NOMO-1 treated with DMSO at 0.1 percent for 48 hours (cell line): ENCODE measurements around the gene MYMX.
A peak's percentile ranks its signal among the peaks of the same experiment; 100 is the strongest.

Experiments used
- DNase-seq: peaks from one replicate; lab custom pipeline; 2025; ENCODE audit not compliant: unreplicated experiment; lab: John Stamatoyannopoulos, UW

MYMX gene

DNA sequence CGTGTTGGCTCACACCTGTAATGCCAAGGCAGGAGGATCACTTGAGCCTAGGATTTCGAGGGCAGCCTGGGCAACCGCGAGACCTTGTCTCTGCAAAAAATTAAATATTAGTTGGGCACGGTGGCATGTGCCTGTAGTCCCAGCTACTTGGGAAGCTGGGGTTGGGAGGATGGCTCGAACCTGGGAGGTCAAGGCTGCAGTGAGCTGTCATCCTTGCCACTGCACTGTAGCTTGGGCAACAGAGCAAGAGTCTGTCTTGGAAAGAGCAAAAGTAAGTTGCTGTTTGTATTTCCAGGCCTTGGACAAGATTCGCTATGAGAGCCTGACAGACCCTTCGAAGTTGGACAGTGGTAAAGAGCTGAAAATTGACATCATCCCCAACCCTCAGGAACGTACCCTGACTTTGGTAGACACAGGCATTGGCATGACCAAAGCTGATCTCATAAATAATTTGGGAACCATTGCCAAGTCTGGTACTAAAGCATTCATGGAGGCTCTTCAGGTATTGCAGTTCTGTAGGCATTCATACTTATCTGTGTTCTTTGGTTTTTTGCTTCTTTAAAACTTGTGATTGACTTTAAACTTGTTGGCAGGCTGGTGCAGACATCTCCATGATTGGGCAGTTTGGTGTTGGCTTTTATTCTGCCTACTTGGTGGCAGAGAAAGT, 32.5 kb downstream of the MYMX start:
- no peak for DNase-seq

DNA sequence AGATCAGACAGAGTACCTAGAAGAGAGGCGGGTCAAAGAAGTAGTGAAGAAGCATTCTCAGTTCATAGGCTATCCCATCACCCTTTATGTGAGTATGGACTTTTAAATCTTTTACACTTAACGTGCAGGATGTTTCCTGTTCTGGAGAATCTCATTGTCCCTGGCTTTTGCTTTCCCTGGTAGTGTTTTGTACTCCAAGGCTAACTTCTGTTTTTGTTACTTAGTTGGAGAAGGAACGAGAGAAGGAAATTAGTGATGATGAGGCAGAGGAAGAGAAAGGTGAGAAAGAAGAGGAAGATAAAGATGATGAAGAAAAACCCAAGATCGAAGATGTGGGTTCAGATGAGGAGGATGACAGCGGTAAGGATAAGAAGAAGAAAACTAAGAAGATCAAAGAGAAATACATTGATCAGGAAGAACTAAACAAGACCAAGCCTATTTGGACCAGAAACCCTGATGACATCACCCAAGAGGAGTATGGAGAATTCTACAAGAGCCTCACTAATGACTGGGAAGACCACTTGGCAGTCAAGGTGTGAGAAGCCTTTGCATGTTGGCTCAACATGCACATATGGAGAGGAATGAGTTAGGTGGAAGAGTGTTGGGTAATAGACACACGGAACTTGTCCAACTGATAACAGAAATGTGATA, 33.5 kb downstream of the MYMX start:
- no peak for DNase-seq

- no peak for DNase-seq
Observed at GRCh38 chr6:44250718-44251123, 34.0 kb downstream of the MYMX start.

GRCh38 chr6:44251576-44252524, 35.1 kb downstream of the MYMX start:
- DNase-seq, result no peak

- peak; percentile 23 for DNase-seq
Observed at GRCh38 chr6:44253307-44254101, 36.8 kb downstream of the MYMX start.

DNA sequence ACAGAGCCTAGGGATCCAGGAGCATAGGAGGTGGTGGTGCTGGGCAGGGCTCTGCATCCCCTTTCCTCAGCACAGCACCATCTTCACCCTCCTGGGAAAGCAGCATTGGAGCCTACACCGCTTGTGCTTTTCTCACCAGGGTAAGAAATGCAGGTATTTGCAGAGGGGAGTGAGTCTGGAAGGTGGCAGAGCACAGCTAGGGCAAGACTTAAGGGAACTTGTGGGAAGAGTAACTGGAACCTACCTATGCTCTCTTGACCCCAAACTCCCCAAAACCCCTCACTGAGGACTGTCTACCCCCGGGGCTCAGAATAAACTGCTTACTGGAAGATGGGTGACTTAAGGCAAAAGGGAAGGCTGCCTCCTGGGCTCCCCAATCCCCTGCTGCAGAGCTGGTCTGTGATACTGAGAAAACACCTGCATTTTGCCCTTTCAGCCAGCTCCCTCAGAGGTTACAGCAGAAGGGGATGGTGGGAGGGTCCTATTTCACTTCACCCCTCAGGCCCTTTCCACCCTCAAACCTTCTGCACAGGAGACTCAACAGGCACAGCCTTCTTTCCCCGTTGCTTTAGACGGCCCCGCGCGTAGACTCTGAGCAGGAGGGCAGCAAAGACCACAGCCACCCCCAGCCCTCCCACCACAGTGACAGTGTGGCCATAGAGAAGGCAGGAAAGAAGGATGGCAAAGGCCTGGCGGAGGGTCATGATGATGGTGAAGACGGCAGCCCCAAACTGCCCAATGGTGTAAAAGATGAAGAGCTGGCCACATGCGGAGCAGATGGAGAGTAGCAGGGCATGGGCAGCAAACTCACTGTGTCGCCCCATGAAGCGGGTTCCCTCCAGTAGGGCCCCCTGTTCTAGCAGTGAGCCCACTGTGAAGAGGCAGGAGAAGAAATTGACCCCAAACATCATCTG, 37.7 kb downstream of the MYMX start:
- no peak for DNase-seq

- no peak for DNase-seq
Observed at GRCh38 chr6:44255105-44255808, 38.5 kb downstream of the MYMX start.

DNA sequence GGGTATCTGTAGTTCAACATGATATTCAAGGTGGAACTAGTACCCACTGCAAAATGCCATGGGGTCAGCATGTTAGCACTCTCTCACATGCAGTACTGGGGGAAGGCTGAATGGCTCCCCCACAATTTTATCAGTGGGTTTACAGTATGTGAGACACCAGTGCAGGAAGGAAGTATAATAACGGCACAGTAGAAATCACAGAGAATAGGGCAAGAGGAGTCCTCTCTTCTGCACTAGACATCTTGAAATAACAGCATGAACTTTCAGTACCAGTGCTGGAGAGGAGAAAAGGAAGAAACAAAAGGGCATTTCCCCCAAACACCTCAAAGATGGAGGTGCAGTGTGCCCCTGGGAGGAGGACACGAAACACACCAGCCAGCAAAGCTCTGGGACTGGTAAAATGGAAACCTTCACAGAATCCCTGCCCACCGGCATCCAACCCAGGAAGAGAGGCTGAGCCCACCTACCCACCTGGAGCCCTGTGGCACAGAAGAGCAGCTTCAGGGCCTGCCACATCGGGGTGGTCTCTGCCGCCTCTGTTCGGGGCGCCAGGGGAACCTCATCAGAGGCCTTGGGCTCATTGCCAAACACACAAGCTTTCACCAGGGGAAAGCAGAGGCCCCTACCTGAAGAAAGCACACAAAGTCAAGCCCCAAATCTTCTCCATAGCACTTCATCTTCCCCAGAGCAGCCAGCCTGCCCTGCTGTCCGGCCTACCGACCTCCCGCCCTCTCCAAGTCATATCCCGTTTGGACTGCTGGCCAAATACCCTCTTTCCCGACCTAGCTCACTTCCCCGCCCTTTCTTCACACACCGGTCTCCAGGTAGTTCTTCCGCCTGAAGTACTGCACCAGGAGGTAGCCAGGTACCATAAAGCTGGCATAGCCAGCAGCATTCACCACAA, 39.4 kb downstream of the MYMX start:
- no peak for DNase-seq

- no peak for DNase-seq
Observed at GRCh38 chr6:44256775-44257024, 40.0 kb downstream of the MYMX start.

- peak; percentile 47 for DNase-seq
Observed at GRCh38 chr6:44257025-44257752, 40.5 kb downstream of the MYMX start, which contains the start of gene SLC35B2. Gene SLC35B2, minus strand, starts transcription at chr6:44257528. Its CDS starts 118 bp downstream, at chr6:44257410.

GRCh38 chr6:44257753-44258324, 41.1 kb downstream of the MYMX start:
- DNase-seq, result no peak

- DNase-seq, result no peak
Observed at GRCh38 chr6:44258325-44258863, 41.7 kb downstream of the MYMX start.

DNA sequence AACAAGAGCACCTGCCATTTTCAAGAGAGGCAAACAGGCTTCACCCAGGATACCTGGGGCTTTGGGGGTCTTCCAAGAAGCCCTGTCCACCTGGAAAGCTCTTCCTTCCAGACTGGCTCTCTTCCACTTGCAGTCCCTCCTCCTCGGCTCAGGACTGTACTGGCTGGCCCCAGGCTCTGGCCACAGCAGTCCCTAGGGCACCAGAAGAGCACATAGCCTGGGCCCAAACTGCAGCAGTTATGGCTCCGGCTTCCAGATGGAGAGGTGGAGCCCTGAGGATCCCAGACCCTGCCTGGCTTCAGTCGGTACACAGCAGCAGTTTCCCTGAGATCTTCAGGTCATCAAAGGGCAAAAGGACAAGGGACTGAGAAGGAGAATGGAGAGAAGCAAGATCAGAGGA, 42.2 kb downstream of the MYMX start:
- DNase-seq, result no peak

- no peak for DNase-seq
Observed at GRCh38 chr6:44260011-44260410, 43.3 kb downstream of the MYMX start.

- DNase-seq, result no peak
Observed at GRCh38 chr6:44260451-44261297, 43.9 kb downstream of the MYMX start.

DNA sequence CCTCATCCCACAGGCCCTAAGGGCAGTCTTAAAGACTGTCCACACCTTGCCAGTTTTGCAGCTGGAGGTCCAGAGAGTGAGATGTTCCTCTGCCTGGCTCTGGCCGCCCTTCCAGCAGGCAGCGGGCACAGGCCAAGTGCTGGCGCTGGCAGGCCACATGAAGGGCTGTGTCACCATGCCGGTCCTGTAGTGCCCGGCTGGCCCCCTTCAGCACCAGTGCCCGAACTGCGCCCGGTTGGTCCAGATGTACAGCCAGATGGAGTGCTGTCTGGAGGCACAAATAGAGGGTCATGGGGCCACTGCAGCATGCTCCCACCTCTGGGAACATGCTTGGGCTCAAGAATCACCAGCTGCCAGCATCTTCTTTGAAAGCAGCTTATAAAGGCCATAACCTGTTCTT, 44.9 kb downstream of the MYMX start:
- DNase-seq, result no peak
